Measurements from ENCODE around the gene CAPN7.

DNA sequence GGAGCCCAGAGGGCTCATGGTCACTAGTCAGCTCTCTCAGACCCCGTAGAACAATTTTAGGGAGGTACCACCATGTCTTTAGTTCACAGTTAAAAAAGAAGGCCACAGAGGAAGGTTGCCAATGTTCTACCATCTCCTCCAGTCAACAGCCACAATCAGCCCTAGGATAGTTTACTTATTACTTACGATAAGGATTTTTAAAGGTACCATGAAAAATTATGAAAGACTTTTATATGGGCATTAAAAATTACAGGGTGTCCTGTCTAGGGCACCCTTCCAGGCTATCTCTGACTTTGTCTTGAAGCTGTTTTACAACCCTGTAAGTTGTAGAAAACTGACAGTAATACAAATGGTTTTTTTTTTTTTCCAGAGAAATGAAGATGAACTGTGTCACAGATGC, 57.9 kb downstream of the CAPN7 start:
- TF ChIP-seq, protein P1, sequence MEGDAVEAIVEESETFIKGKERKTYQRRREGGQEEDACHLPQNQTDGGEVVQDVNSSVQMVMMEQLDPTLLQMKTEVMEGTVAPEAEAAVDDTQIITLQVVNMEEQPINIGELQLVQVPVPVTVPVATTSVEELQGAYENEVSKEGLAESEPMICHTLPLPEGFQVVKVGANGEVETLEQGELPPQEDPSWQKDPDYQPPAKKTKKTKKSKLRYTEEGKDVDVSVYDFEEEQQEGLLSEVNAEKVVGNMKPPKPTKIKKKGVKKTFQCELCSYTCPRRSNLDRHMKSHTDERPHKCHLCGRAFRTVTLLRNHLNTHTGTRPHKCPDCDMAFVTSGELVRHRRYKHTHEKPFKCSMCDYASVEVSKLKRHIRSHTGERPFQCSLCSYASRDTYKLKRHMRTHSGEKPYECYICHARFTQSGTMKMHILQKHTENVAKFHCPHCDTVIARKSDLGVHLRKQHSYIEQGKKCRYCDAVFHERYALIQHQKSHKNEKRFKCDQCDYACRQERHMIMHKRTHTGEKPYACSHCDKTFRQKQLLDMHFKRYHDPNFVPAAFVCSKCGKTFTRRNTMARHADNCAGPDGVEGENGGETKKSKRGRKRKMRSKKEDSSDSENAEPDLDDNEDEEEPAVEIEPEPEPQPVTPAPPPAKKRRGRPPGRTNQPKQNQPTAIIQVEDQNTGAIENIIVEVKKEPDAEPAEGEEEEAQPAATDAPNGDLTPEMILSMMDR (IDR thresholded peaks at IDR 0.05), result no peak
- TF ChIP-seq POLR2A (IDR thresholded peaks at IDR 0.05), result no peak

Data from lower leg skin (tissue), 3 donors.